GM19099 (cell line): ENCODE measurements around the gene DTNA.

Source experiments
- POLR2A ChIP-seq: IDR thresholded peaks from 3 replicates; pipeline ENCODE4 v1.6.1; 2011; ENCODE audit warnings: low read depth; ENCODE audit not compliant: insufficient read length; ENCODE audit errors: extremely low read depth

The DTNA gene

GRCh38 chr18:34789768-34790344, 79.8 kb downstream of the DTNA start:
- TF ChIP-seq POLR2A: no peak

- TF ChIP-seq POLR2A: no peak
Measured at GRCh38 chr18:34794348-34794747, 84.2 kb downstream of the DTNA start.

GRCh38 chr18:34795070-34795732, 85.1 kb downstream of the DTNA start:
- no peak for TF ChIP-seq POLR2A

- no peak for TF ChIP-seq POLR2A
Measured at GRCh38 chr18:34796035-34796657, 86.0 kb downstream of the DTNA start.

GRCh38 chr18:34799291-34799690, 89.2 kb downstream of the DTNA start:
- no peak for TF ChIP-seq POLR2A

- TF ChIP-seq POLR2A: no peak
Measured at GRCh38 chr18:34800381-34800780, 90.3 kb downstream of the DTNA start.

- TF ChIP-seq POLR2A: no peak
Measured at GRCh38 chr18:34801774-34802173, 91.7 kb downstream of the DTNA start.

- no peak for TF ChIP-seq POLR2A
Measured at GRCh38 chr18:34802959-34803358, 92.9 kb downstream of the DTNA start.

- no peak for TF ChIP-seq POLR2A
Measured at GRCh38 chr18:34803877-34804400, 93.8 kb downstream of the DTNA start.

- no peak for TF ChIP-seq POLR2A
Measured at GRCh38 chr18:34805103-34805877, 95.2 kb downstream of the DTNA start.

GRCh38 chr18:34805878-34806351, 95.8 kb downstream of the DTNA start:
- no peak for TF ChIP-seq POLR2A

- TF ChIP-seq POLR2A: no peak
Measured at GRCh38 chr18:34806527-34806926, 96.4 kb downstream of the DTNA start.

- no peak for TF ChIP-seq POLR2A
Measured at GRCh38 chr18:34807106-34807796, 97.2 kb downstream of the DTNA start.

- no peak for TF ChIP-seq POLR2A
Measured at GRCh38 chr18:34808389-34808788, 98.3 kb downstream of the DTNA start.

GRCh38 chr18:34809451-34810072, 99.5 kb downstream of the DTNA start:
- TF ChIP-seq POLR2A: no peak

GRCh38 chr18:34816183-34816582, 106.1 kb downstream of the DTNA start:
- no peak for TF ChIP-seq POLR2A
